ENCODE measurements around the gene ISLR. TPM values are rescaled to one million over a fixed set of nuclear protein-coding genes. Genes with fewer than 3 reads are reported as not detected.

ISLR gene
- total and polyA plus RNA-seq, 2 of the 4 experiments (the other 2 are of a cell fraction) = under 0.01 to 0.79 TPM

DNA sequence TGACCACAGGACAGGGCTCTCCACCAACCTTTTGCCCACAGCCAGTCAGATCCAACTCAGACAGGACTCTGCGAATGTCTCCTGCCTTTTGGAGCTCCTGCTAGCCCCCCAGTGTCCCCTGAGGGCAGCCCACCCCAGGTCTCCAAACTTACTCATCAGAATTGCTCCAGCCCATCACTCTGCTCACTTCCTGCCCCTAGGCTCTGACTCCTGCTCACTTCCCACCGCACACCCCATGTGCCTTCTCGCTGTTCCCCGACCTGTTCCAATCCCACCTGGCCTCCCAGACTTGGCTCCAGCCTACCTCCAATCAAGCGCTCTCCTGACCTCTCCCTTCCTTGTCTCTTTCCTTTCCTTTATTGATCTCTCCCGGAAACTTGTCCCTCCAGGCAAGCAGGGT, 35.0 kb downstream of the ISLR start:
- H3K23ac ChIP-seq (ENCODE audit: low read depth, low read length) = no peak overlapping the region
- no peak overlapping the region for H3K4ac ChIP-seq (ENCODE audit: low read depth, low read length)
- DNase-seq (no peak), ATAC-seq (ENCODE audit: low read depth) (no peak)
- H3K27ac ChIP-seq (ENCODE audit: insufficient read depth, low read length) = no peak overlapping the region
- H3K27me3 ChIP-seq (ENCODE audit: control insufficient read depth, insufficient read depth, low read length) = peaks cover 14% of the 10 kb centered on the region
- H2AK9ac ChIP-seq (replicated peaks; ENCODE audit: low read depth, low read length, poor library complexity) = no peak overlapping the region
- no peak overlapping the region for H3K4me3 ChIP-seq (ENCODE audit: insufficient read depth, low read depth, low read length)
- H3K9me3 ChIP-seq (ENCODE audit: control insufficient read depth, insufficient read depth, low read length) = no peaks in the 10 kb centered on the region
- no peak overlapping the region for H2BK20ac ChIP-seq (ENCODE audit: low read depth, low read length)
- no peaks in the 10 kb centered on the region for H3K9me1 ChIP-seq (ENCODE audit: insufficient read depth, low read length)
- no peak overlapping the region for H4K91ac ChIP-seq (ENCODE audit: insufficient read depth, low read depth, low read length)
- dilution Hi-C loops (cut with HindIII; ENCODE audit: low sequenced_read_pairs, unreplicated experiment) (no loop called here), intact Hi-C loops (cut with micrococcal nuclease) (no loop called here), in situ Hi-C loops (cut with MboI; ENCODE audit: low sequenced_read_pairs) (no loop called here)
- no peak for TF ChIP-seq SMC3 (IDR thresholded peaks at IDR 0.05; ENCODE audit: low read depth, low read length)
- TF ChIP-seq RAD21 (IDR thresholded peaks at IDR 0.05; ENCODE audit: low read length) = no peak
- TF ChIP-seq, protein P1, sequence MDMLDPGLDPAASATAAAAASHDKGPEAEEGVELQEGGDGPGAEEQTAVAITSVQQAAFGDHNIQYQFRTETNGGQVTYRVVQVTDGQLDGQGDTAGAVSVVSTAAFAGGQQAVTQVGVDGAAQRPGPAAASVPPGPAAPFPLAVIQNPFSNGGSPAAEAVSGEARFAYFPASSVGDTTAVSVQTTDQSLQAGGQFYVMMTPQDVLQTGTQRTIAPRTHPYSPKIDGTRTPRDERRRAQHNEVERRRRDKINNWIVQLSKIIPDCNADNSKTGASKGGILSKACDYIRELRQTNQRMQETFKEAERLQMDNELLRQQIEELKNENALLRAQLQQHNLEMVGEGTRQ (IDR thresholded peaks at IDR 0.05; ENCODE audit: low read depth, low read length) = no peak
- no peak for TF ChIP-seq CHD1 (IDR thresholded peaks at IDR 0.05; ENCODE audit: low read depth, low read length)
- no peak for TF ChIP-seq RCOR1 (IDR thresholded peaks at IDR 0.05; ENCODE audit: insufficient replicate concordance, low read length)
- TF ChIP-seq BHLHE40 (IDR thresholded peaks at IDR 0.05; ENCODE audit: low read depth, low read length) = no peak
- no peak for TF ChIP-seq ELK1 (IDR thresholded peaks at IDR 0.05; ENCODE audit: borderline replicate concordance, low read depth, low read length)
- TF ChIP-seq CTCF (conservative IDR thresholded peaks at IDR 0.05; ENCODE audit: low read depth, low read length) = no peak
- no peak for TF ChIP-seq NFE2L2 (IDR thresholded peaks at IDR 0.05; ENCODE audit: low read depth, low read length)
- TF ChIP-seq RFX5 (IDR thresholded peaks at IDR 0.05; ENCODE audit: low read depth, low read length) = no peak
- TF ChIP-seq FOS (IDR thresholded peaks at IDR 0.05; ENCODE audit: low read depth, low read length) = no peak
- TF ChIP-seq MAFK (IDR thresholded peaks at IDR 0.05; ENCODE audit: low read depth, low read length) = no peak
- no peak for TF ChIP-seq CEBPB (IDR thresholded peaks at IDR 0.05; ENCODE audit: low read depth, low read length)
- no peak for TF ChIP-seq MXI1 (IDR thresholded peaks at IDR 0.05; ENCODE audit: borderline replicate concordance, low read depth, low read length)
- TF ChIP-seq POLR2A (IDR thresholded peaks at IDR 0.05; ENCODE audit: low read depth, low read length) = no peak
- no peak for TF ChIP-seq MAZ (IDR thresholded peaks at IDR 0.05; ENCODE audit: borderline replicate concordance, low read depth, low read length)
- no peaks in the 10 kb centered on the region for H3K79me1 ChIP-seq (ENCODE audit: low read depth in 1 of 2, low read length in 2 of 2)
- H3K4me1 ChIP-seq (ENCODE audit: control insufficient read depth, insufficient read depth, low read length) = peaks cover 12% of the 10 kb centered on the region
- no peak overlapping the region for H3K56ac ChIP-seq (ENCODE audit: extremely low read depth, insufficient read depth, low read length)
- no peak overlapping the region for H3K4me2 ChIP-seq (ENCODE audit: low read depth, low read length)
- no peaks in the 10 kb centered on the region for H3K36me3 ChIP-seq (ENCODE audit: control insufficient read depth, insufficient read depth, low read length)
- no peak overlapping the region for H4K5ac ChIP-seq (ENCODE audit: low read depth, low read length)
- no TSS peak for BruUV-seq (replicated peaks)
- H2BK15ac ChIP-seq (ENCODE audit: low read depth, low read length) = no peak overlapping the region
- POLR2A ChIA-PET (ENCODE audit: unreplicated experiment) = no interaction called here
- H2AK5ac ChIP-seq (ENCODE audit: low read depth, low read length) = no peak overlapping the region; the same call in 1 of the 2 replicates
- H4K8ac ChIP-seq (ENCODE audit: low read depth in 2 of 2, low read length in 2 of 2) = no peak overlapping the region
- 84% methylated on average over 4 of the region's 6 CpGs; no CpG with 5 or more reads in 1 of the 2 experiments for WGBS, 2 experiments (ENCODE audit: extremely low coverage in 2 of 2, insufficient read length in 1 of 2)
- H2BK120ac ChIP-seq (ENCODE audit: low read depth, low read length) = no peak overlapping the region
- no peak overlapping the region for H2AFZ ChIP-seq (replicated peaks; ENCODE audit: low read length, poor library complexity)
- no peak overlapping the region for H2BK5ac ChIP-seq (ENCODE audit: low read depth, low read length, poor library complexity, severe bottlenecking)
- H3K9ac ChIP-seq (ENCODE audit: low read depth, low read length) = no peak overlapping the region
- H3K14ac ChIP-seq (replicated peaks; ENCODE audit: low read depth, low read length) = no peak overlapping the region
- no peaks in the 10 kb centered on the region for H4K20me1 ChIP-seq (ENCODE audit: insufficient read depth, low read length)
- no peak overlapping the region for H3K18ac ChIP-seq (ENCODE audit: low read depth, low read length)
- CTCF ChIA-PET = no interaction called here
